DMS153 (cell line): Measurements from ENCODE around the gene LIMS1.
"Not testable (repeated sequence)": the region's sequence is repeated elsewhere in the genome, so short reads cannot be mapped to it uniquely, and the experiment has no call there.

Experiments
- DNase-seq: peaks from one replicate; lab custom pipeline; 2025; lab: John Stamatoyannopoulos, UW

LIMS1 gene

GRCh38 chr2:108533832-108534583, at the start of gene LIMS1:
Gene LIMS1 (plus strand): TSS chr2:108534470. CDS start chr2:108534563, 93 bp downstream.
- peak; percentile 69 for DNase-seq

GRCh38 chr2:108485253-108485652, 49.0 kb upstream of the LIMS1 start:
- no peak for DNase-seq

- DNase-seq = no peak
Measured at GRCh38 chr2:108490506-108491122, 43.7 kb upstream of the LIMS1 start.

- DNase-seq = no peak
Measured at GRCh38 chr2:108491848-108492247, 42.4 kb upstream of the LIMS1 start.

- no peak for DNase-seq
Measured at GRCh38 chr2:108492364-108492763, 41.9 kb upstream of the LIMS1 start.

- not testable (repeated sequence) for DNase-seq
Measured at GRCh38 chr2:108496167-108496566, 38.1 kb upstream of the LIMS1 start.

GRCh38 chr2:108507620-108508019, 26.6 kb upstream of the LIMS1 start:
- not testable (repeated sequence) for DNase-seq

- DNase-seq = not testable (repeated sequence)
Measured at GRCh38 chr2:108512431-108512830, 21.8 kb upstream of the LIMS1 start.

GRCh38 chr2:108514478-108514877, 19.8 kb upstream of the LIMS1 start:
- not testable (repeated sequence) for DNase-seq

GRCh38 chr2:108524688-108525087, 9.6 kb upstream of the LIMS1 start:
- DNase-seq = not testable (repeated sequence)

GRCh38 chr2:108525258-108525657, 9.0 kb upstream of the LIMS1 start:
- not testable (repeated sequence) for DNase-seq

- DNase-seq = no peak
Measured at GRCh38 chr2:108531674-108532055, 2.6 kb upstream of the LIMS1 start.

GRCh38 chr2:108534584-108535356, 500 bp downstream of the LIMS1 start:
- DNase-seq = peak; percentile 23

GRCh38 chr2:108535357-108535631, 1.0 kb downstream of the LIMS1 start:
- DNase-seq = no peak

- DNase-seq = no peak
Measured at GRCh38 chr2:108536133-108536780, 2.0 kb downstream of the LIMS1 start.

GRCh38 chr2:108536911-108537310, 2.6 kb downstream of the LIMS1 start:
- no peak for DNase-seq

GRCh38 chr2:108538000-108538625, 3.8 kb downstream of the LIMS1 start:
- no peak for DNase-seq

GRCh38 chr2:108541451-108541850, 7.2 kb downstream of the LIMS1 start:
- no peak for DNase-seq

- no peak for DNase-seq
Measured at GRCh38 chr2:108542071-108542470, 7.8 kb downstream of the LIMS1 start.

- DNase-seq = no peak
Measured at GRCh38 chr2:108547606-108548005, 13.3 kb downstream of the LIMS1 start.

GRCh38 chr2:108548208-108549003, 14.1 kb downstream of the LIMS1 start:
- DNase-seq = no peak
